ENCODE measurements around the gene COL23A1. TPM values are rescaled to one million over a fixed set of nuclear protein-coding genes. Genes with fewer than 3 reads are reported as not detected.

Gene COL23A1
- total RNA-seq, 1 experiment from 2014 or later, result 5.7 TPM

DNA sequence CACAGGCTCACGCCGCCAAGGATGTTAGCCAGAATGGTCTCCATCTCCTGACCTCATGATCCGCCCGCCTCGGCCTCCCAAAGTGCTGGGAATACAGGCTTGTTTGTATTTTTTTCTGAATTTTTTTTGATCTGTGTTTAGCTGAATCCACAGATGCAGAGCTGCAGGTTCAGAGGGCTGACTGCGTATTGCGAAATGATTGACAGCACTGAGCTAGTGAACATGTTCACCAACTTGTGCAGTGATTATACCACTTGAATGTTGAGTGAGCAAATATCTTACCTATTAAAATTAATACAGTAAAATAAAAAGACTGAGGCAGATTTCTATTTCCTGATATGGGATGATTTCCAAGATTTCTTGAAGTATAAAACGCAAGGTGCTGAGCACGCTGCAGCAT, 234.5 kb downstream of the COL23A1 start:
- no peaks in the 10 kb centered on the region for H3K27me3 ChIP-seq (ENCODE audit: low read length)
- H3K9me2 ChIP-seq (replicated peaks; ENCODE audit: insufficient read depth, low read length), result no peaks in the 10 kb centered on the region
- no peaks in the 10 kb centered on the region for H3K36me3 ChIP-seq (ENCODE audit: insufficient read depth, low read length)
- H3K4me2 ChIP-seq (ENCODE audit: low read depth, low read length, poor library complexity, severe bottlenecking), result no peak overlapping the region
- no peaks in the 10 kb centered on the region for H4K20me1 ChIP-seq (ENCODE audit: insufficient read depth, low read depth, low read length)
- H3K9ac ChIP-seq (ENCODE audit: low read length), result no peak overlapping the region
- DNase-seq, result no peak
- H3K9me3 ChIP-seq (ENCODE audit: low read length), result no peaks in the 10 kb centered on the region
- H3K27ac ChIP-seq (ENCODE audit: low read length), result no peak overlapping the region
- H3K79me2 ChIP-seq (ENCODE audit: low read length), result no peaks in the 10 kb centered on the region
- no peaks in the 10 kb centered on the region; the same call in 1 of the 2 replicates for H3K4me1 ChIP-seq (ENCODE audit: low read length)
- H2AFZ ChIP-seq (ENCODE audit: low read length), result no peak overlapping the region
- H3K4me3 ChIP-seq (ENCODE audit: low read length), result no peak overlapping the region

DNA sequence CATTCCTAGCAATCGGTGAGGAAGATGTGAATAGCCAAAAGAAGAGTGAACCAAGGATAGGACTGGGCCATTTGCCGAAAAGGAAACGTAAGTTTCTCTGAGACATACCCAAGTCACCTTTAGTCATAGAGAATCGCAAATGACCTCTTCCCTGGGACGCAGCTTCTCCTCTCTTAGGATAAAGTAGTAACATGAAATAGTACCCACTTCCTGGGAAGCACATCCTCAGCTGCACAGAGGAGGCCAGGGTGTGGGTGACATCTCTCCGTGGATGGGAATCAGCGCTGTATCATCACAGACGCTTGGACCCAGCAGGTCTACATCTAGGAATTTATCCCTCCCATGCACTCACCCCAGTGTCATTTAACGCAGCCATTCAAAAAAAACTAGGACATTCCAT, 236.7 kb downstream of the COL23A1 start:
- H3K79me2 ChIP-seq (ENCODE audit: low read length), result no peaks in the 10 kb centered on the region
- no peaks in the 10 kb centered on the region for H3K27me3 ChIP-seq (ENCODE audit: low read length)
- no peaks in the 10 kb centered on the region for H4K20me1 ChIP-seq (ENCODE audit: insufficient read depth, low read depth, low read length)
- no peak for DNase-seq
- no peak overlapping the region for H3K4me2 ChIP-seq (ENCODE audit: low read depth, low read length, poor library complexity, severe bottlenecking)
- H3K9me3 ChIP-seq (ENCODE audit: low read length), result no peaks in the 10 kb centered on the region
- no peak overlapping the region for H3K9ac ChIP-seq (ENCODE audit: low read length)
- H3K9me2 ChIP-seq (replicated peaks; ENCODE audit: insufficient read depth, low read length), result no peaks in the 10 kb centered on the region
- H3K27ac ChIP-seq (ENCODE audit: low read length), result no peak overlapping the region
- H3K36me3 ChIP-seq (ENCODE audit: insufficient read depth, low read length), result no peaks in the 10 kb centered on the region
- H3K4me1 ChIP-seq (ENCODE audit: low read length), result no peaks in the 10 kb centered on the region; the same call in 1 of the 2 replicates
- no peak overlapping the region for H2AFZ ChIP-seq (ENCODE audit: low read length)
- H3K4me3 ChIP-seq (ENCODE audit: low read length), result no peak overlapping the region

DNA sequence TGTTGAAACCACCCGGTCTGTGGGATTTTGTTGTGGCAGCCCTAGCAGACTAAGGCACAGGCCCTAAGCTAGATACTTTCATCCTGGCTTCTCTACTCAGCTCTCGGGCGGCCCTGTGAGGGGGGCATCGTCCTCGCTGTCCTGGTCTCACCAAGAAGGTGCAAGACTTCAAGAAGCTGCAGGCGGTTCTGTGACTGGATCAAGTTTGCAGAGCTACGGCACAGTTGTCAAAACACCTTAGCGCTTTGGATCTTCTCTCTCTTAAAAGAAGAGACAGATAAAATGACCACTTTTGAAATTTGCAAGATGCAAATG, 238.2 kb downstream of the COL23A1 start:
- Histone ChIP-seq H3K9me2 (replicated peaks; ENCODE audit: insufficient read depth, low read length) (no peaks in the 10 kb centered on the region), H3K4me3 (ENCODE audit: low read length) (no peak overlapping the region), H3K9me3 (ENCODE audit: low read length) (no peaks in the 10 kb centered on the region), H2AFZ (ENCODE audit: low read length) (no peak overlapping the region), H3K4me1 (ENCODE audit: low read length) (no peaks in the 10 kb centered on the region; the same call in 1 of the 2 replicates), H4K20me1 (ENCODE audit: insufficient read depth, low read depth, low read length) (no peaks in the 10 kb centered on the region), H3K79me2 (ENCODE audit: low read length) (no peaks in the 10 kb centered on the region), H3K36me3 (ENCODE audit: insufficient read depth, low read length) (no peaks in the 10 kb centered on the region), H3K4me2 (ENCODE audit: low read depth, low read length, poor library complexity, severe bottlenecking) (no peak overlapping the region), H3K27me3 (ENCODE audit: low read length) (no peaks in the 10 kb centered on the region), H3K9ac (ENCODE audit: low read length) (no peak overlapping the region), H3K27ac (ENCODE audit: low read length) (no peak overlapping the region)
- DNase-seq, result no peak

- Histone ChIP-seq H3K79me2 (ENCODE audit: low read length) (no peaks in the 10 kb centered on the region), H3K9me3 (ENCODE audit: low read length) (no peaks in the 10 kb centered on the region), H3K27ac (ENCODE audit: low read length) (no peak overlapping the region), H3K36me3 (ENCODE audit: insufficient read depth, low read length) (no peaks in the 10 kb centered on the region), H2AFZ (ENCODE audit: low read length) (no peak overlapping the region), H3K4me2 (ENCODE audit: low read depth, low read length, poor library complexity, severe bottlenecking) (no peak overlapping the region), H3K9me2 (replicated peaks; ENCODE audit: insufficient read depth, low read length) (no peaks in the 10 kb centered on the region), H3K9ac (ENCODE audit: low read length) (no peak overlapping the region), H3K4me1 (ENCODE audit: low read length) (no peaks in the 10 kb centered on the region; the same call in 1 of the 2 replicates), H3K4me3 (ENCODE audit: low read length) (no peak overlapping the region), H4K20me1 (ENCODE audit: insufficient read depth, low read depth, low read length) (no peaks in the 10 kb centered on the region), H3K27me3 (ENCODE audit: low read length) (no peaks in the 10 kb centered on the region)
- DNase-seq, result no peak
Observed at GRCh38 chr5:178351221-178352034, 238.8 kb downstream of the COL23A1 start.

DNA sequence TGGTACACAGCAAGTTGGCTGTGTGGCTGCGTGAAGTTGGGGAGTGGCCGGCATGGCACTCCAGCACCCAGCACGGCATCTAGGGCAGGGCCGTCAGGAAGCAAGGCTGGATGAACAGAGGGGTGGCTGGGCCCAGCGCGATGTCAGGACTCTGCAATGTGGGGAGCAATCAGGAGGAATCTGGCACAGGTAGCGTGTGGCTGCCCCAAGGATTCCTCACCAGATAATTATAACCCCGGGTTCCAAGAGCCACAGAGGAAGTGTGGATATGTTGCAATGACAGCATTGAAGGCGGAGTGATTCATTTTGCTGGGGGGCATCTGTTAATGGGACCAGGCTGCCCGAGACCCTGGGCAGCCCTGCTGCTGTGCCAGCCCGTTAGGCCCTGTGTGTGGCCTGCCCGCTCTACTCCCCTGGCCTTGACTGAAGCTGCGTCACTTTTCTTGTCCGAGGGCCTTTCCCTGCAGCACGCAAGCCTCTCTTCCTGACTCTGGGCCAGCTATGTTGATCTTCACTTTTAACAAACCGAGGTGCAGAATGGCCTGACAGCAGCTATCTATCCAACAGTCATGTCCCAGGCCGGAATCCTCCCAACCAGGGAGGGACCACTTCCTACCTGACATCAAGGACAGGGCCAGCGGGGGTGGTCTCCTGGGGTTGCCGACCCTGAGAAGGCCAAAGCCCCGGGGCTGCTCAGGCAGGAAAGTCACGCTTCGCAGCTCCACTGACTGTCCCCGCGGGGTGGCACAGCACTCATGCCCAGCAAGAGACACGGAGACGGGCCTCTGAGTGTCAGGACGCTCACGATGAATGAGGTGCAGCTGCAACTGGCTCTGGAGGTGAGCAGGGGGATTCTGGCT, 239.6 kb downstream of the COL23A1 start:
- no peak overlapping the region for H2AFZ ChIP-seq (ENCODE audit: low read length)
- no peaks in the 10 kb centered on the region for H3K79me2 ChIP-seq (ENCODE audit: low read length)
- H3K9me2 ChIP-seq (replicated peaks; ENCODE audit: insufficient read depth, low read length), result no peaks in the 10 kb centered on the region
- no peak overlapping the region for H3K4me2 ChIP-seq (ENCODE audit: low read depth, low read length, poor library complexity, severe bottlenecking)
- no peaks in the 10 kb centered on the region; the same call in 1 of the 2 replicates for H3K4me1 ChIP-seq (ENCODE audit: low read length)
- no peak overlapping the region for H3K9ac ChIP-seq (ENCODE audit: low read length)
- no peaks in the 10 kb centered on the region for H4K20me1 ChIP-seq (ENCODE audit: insufficient read depth, low read depth, low read length)
- H3K36me3 ChIP-seq (ENCODE audit: insufficient read depth, low read length), result no peaks in the 10 kb centered on the region
- no peak overlapping the region for H3K27ac ChIP-seq (ENCODE audit: low read length)
- H3K4me3 ChIP-seq (ENCODE audit: low read length), result no peak overlapping the region
- H3K9me3 ChIP-seq (ENCODE audit: low read length), result no peaks in the 10 kb centered on the region
- no peak for DNase-seq
- no peaks in the 10 kb centered on the region for H3K27me3 ChIP-seq (ENCODE audit: low read length)

- no peak overlapping the region for H3K4me2 ChIP-seq (ENCODE audit: low read depth, low read length, poor library complexity, severe bottlenecking)
- H4K20me1 ChIP-seq (ENCODE audit: insufficient read depth, low read depth, low read length), result no peaks in the 10 kb centered on the region
- H3K4me3 ChIP-seq (ENCODE audit: low read length), result no peak overlapping the region
- DNase-seq, result no peak
- H3K79me2 ChIP-seq (ENCODE audit: low read length), result no peaks in the 10 kb centered on the region
- H3K4me1 ChIP-seq (ENCODE audit: low read length), result no peaks in the 10 kb centered on the region; the same call in 1 of the 2 replicates
- no peak overlapping the region for H2AFZ ChIP-seq (ENCODE audit: low read length)
- no peak overlapping the region for H3K27ac ChIP-seq (ENCODE audit: low read length)
- no peak overlapping the region for H3K9ac ChIP-seq (ENCODE audit: low read length)
- no peaks in the 10 kb centered on the region for H3K27me3 ChIP-seq (ENCODE audit: low read length)
- H3K36me3 ChIP-seq (ENCODE audit: insufficient read depth, low read length), result no peaks in the 10 kb centered on the region
- no peaks in the 10 kb centered on the region for H3K9me3 ChIP-seq (ENCODE audit: low read length)
- no peaks in the 10 kb centered on the region for H3K9me2 ChIP-seq (replicated peaks; ENCODE audit: insufficient read depth, low read length)
Observed at GRCh38 chr5:178349625-178350353, 240.4 kb downstream of the COL23A1 start.

GRCh38 chr5:178349075-178349511, 241.1 kb downstream of the COL23A1 start:
- no peaks in the 10 kb centered on the region for H4K20me1 ChIP-seq (ENCODE audit: insufficient read depth, low read depth, low read length)
- DNase-seq, result no peak

More at GRCh38 chr5:178349075-178349511, 241.1 kb downstream of the COL23A1 start:
- no peaks in the 10 kb centered on the region for H3K9me2 ChIP-seq (replicated peaks; ENCODE audit: insufficient read depth, low read length)
- no peak overlapping the region for H3K4me3 ChIP-seq (ENCODE audit: low read length)
- no peak overlapping the region for H3K4me2 ChIP-seq (ENCODE audit: low read depth, low read length, poor library complexity, severe bottlenecking)
- H3K36me3 ChIP-seq (ENCODE audit: insufficient read depth, low read length), result no peaks in the 10 kb centered on the region
- H3K27ac ChIP-seq (ENCODE audit: low read length), result no peak overlapping the region
- H2AFZ ChIP-seq (ENCODE audit: low read length), result no peak overlapping the region
- H3K27me3 ChIP-seq (ENCODE audit: low read length), result no peaks in the 10 kb centered on the region
- no peaks in the 10 kb centered on the region; the same call in 1 of the 2 replicates for H3K4me1 ChIP-seq (ENCODE audit: low read length)
- no peaks in the 10 kb centered on the region for H3K79me2 ChIP-seq (ENCODE audit: low read length)
- H3K9me3 ChIP-seq (ENCODE audit: low read length), result no peaks in the 10 kb centered on the region
- no peak overlapping the region for H3K9ac ChIP-seq (ENCODE audit: low read length)
